Stimulated activated CD4-positive, alpha-beta T cell treated with anti-CD3 and anti-CD28 coated beads, Interleukin-15, amount 100 ng/mL, for 1 hour (primary cell): ENCODE data around the gene IVNS1ABP.
"Not testable (repeated sequence)": the region's sequence is repeated elsewhere in the genome, so short reads cannot be mapped to it uniquely, and the experiment has no call there.

ENCODE experiments used
- DNase-seq, 2 donors: peaks; one replicate each; pipeline ENCODE4 v3.0.0-alpha.2; 2020; ENCODE audit warnings: low read depth in 1 of 2, low spot score in 1 of 2

The IVNS1ABP gene

DNA sequence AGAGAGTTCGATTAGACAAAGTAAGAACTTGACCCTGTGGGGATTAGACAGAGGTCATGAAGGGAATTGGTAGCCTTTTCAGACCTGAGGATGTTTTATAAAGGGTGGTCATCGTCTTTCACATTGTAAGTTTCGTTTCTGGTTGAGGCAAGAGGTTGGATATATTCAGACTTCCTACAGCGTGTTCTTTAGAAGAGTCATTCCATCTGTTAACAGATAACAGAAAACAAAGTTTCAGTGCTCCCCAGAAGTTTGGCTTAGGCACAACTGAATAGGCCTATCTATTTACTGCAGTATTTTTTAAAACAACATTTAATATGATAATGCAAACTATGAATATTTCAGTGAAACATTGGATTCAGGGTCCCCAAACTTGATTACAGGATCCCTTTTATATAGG is 17.1 kb upstream of the IVNS1ABP start:
- DNase-seq, result no peak

DNA sequence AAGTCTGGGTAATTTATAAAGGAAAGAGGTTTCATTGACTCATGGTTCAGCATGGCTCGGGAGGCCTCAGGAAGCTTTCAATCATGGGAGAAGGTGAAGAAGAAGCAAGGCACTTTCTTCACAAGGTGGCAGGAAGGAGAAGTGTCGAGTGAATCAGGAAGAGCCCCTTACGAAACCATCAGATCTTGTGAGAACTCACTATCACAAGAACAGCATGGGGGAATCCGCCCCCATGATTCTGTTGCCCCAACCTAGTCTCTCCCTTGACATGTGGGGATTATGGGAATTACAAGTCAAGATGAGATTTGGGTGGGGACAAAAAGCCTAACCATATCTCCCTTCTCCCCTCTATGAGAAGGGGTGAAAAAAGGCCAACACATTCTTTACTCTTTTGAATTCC is 11.2 kb upstream of the IVNS1ABP start:
- no peak for DNase-seq

DNA sequence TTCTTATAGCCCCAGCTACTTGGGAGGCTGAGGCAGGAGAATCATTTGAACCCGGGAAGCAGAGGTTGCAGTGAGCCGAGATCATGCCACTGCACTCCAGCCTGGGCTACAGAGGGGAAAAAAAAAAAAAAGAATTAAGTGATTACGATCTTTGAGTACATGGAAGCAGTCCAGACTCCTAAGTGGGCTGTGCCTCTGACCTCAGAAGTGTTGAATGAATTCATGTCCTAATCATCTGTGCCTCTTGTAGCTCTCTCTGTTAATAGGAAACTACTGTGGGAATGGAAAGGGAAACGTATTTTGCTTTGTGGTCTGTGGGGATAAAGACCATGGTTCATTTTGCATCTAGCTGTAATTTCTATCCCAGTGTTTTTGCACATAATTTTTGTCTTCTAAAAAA is 8.4 kb upstream of the IVNS1ABP start:
- no peak for DNase-seq

DNA sequence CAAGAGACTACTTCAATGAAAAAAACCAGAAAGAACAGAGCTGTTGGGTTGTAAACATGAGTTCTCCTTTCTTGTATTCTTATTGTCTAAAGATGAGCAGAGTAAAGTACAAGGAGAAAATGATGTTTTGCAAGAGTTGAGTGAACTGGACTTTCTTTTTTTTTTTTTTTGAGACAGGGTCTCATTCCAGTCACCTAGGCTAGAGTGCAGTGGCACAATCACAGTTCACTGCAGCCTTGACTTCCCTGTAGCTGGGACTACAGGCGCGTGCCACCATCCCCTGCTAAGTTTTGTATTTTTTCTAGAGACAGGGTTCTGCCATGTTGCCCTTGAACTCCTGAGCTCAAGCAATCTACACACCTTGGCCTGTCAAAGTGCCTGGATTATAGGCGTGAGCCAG is 7.1 kb upstream of the IVNS1ABP start:
- no peak for DNase-seq

DNA sequence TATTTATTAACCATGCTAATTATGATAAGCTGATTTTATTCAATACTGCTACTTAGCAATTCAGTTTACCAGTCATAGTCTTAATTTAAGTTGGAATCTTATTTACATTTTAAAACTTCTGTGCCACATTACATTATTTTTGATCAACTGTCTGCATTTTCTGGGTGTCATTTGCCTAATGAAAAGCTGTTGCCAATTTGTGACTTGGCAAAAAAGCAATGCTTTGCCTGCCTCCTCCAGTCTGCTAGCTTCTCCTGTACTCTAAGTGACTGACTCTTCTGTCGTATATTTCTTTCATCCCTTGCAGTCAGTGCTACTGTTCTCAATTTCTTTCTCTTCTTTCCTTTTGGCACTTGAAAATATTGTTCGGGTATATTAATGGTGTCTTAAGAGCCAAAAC is 5.6 kb upstream of the IVNS1ABP start:
- no peak for DNase-seq

DNA sequence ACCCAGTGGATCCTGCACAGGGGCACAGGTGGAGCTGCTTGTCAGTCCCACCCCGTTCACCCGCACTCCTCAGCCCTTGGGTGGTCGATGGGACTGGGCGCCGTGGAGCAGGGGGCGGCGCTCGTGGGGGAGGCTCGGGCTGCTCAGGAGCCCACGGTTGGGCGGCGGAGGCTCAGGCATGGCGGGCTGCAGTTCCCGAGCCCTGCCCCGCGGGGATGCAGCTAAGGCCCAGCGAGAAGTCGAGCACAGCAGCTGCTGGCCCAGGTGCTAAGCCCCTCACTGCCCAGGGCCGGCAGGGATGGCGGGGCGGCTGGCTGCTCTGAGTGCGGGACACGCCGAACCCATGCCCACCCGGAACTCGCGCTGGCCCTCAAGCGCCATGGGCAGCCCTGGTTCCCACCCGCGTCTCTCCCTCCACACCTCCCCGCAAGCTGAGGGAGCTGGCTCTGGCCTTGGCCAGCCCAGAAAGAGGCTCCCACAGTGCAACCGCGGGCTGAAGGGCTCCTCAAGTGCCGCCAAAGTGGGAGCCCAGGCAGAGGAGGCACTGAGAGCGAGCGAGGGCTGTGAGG is 4.7 kb upstream of the IVNS1ABP start:
- not testable (repeated sequence) for DNase-seq

DNA sequence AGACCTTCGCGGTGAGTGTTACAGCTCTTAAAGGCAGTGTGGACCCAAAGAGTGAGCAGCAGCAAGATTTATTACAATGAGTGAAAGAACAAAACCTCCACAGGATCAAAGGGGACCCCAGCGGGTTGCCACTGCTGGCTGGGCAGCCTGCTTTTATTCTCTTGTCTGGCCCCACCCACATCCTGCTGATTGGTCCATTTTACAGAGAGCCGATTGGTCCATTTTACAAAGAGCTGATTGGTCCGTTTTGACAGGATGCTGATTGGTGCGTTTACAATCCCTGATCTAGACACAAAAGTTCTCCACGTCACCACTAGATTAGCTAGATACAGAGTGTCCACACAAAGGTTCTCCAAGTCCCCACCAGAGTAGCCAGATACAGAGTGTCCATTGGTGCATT is 4.1 kb upstream of the IVNS1ABP start:
- DNase-seq, result not testable (repeated sequence)

DNA sequence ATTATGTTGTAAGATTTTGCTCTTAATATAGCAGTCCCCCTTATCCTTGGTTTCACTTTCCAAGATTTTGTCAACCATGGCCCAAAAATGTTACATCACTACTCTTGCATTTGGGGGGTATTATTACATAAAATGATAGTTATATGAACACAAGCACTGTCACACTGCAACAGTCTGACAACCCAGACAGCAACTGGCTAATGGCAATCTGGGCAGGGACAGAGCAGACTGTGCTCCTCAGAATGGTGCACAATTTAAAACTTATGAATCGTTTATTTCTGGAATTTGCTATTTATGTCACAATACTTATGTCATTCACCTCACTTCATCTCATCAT is 2.1 kb upstream of the IVNS1ABP start:
- DNase-seq, result no peak

DNA sequence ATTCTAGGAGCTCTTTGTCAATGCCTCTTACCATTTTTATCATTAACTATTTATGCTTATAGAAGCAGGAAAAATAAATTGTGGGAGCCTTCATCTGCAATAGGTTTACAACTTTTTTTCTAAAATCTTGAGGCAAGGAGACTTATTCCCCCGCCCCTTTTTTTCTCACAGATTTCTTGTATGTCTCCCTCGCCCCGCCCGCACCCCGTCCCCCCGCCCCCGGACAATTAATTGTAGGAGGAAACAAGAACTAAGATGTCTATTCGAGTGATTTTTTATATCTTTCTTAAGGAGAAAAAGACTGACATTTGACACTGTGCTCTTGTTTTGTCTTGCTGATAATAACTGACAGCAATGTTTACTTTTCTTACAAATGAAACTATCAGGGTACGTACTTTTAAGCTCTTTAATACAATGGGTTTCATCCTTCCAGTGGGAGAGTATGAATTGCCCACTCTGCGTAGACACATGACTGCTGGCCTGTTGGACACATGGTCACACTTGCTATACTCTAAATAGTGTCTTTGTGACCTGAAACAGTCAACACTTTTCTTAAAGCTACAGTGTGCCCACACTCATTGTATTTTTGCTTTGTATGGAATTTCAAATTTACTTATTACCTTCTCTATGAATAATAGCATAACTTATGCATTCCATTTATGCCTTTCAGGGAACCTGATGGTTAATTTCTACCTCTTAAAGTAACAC is 1.5 kb upstream of the IVNS1ABP start:
- DNase-seq, result no peak

DNA sequence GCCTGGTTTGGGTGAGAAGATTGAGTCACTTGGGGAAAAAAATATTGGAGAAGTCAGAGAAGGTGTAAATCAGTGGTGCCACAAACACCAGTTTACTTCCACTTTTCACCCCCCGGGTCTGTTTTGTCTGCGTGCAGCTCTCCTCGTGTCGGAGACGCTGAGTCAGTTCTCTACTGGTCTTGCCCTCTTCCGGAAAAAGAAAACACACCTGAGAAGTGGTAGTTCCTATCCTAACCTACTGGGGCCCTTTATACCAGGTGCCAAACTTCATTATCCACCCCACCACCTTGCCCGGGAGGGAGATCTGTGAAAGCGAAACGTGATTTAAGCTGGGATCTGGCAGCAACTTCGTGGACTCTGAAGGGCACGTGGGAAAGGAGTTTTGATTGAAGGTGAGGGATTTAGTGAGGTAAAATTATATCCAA is 855 bp upstream of the IVNS1ABP start:
- DNase-seq, result peak; percentile 26 to 63

DNA sequence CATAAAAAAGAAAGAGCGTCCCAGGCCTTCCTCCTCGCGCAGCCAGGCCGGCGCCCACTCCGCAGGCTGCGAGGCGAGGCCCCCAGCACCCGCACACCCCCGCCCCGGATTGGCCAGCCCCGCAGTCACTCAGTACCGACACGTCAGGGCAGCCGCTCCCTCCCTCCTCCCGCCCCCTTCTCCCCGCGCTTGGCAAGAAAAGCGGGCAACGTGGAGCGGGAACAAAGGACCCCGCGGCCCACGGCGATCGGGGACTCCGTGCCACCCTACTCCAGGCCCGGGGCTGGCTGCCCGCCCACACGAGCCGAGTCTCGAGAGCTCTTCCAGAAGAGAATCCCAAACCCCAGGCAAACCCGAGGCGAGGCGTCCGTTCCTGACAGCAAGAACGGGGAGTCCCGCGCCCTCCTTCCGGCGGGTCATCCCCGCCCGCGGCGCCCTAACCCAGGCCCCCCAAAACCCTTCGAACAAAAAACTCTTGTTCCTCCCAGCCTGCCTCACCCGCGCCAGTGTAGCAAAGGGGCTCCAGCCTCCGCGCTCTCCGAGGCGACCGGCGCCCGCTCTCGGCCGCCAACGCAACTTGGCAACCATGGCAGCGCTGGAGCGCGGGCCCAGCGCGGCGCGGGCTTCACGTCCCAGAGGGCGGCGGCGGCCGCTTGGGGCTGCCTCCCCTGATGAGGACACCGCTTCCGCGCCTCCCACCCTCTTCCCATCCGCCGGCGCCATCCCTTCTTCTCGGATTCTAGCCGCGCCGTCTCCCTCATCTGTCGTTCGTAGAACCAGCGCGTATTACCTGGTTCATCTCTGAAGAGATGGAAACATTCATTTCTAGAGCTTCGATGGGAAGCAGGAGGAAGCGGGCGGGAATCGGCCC is 645 bp downstream of the IVNS1ABP start:
- DNase-seq, result peak; percentile 73 to 88

DNA sequence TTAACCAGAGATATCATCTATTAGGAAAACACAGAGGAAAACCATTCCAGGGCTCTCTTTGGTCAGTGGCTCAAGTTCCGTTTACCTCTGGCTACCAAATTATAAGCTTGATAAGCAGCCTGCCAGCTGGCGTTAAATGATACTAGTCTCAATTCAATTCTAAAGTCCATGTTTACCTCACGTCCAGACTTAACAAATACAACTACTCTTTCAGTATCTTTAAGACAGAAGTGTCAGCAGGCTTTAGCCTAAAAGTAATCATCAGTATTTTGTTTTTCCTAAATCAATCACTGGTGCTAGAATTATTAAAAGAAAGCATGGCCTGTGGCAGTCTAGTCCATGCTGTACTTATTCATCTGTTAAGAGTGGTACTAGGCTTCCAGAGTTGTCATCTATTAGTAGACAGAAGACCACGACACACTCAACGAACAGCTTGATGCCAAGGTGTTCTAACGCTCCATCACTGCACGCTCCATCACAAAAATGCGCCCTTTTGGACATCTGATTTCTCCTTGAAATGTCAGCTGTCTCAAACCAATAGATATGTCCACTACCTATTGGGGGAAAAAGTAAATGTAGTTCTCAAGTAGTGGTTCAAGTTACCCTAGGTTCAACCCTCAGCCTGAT is 1.5 kb downstream of the IVNS1ABP start:
- no peak for DNase-seq

DNA sequence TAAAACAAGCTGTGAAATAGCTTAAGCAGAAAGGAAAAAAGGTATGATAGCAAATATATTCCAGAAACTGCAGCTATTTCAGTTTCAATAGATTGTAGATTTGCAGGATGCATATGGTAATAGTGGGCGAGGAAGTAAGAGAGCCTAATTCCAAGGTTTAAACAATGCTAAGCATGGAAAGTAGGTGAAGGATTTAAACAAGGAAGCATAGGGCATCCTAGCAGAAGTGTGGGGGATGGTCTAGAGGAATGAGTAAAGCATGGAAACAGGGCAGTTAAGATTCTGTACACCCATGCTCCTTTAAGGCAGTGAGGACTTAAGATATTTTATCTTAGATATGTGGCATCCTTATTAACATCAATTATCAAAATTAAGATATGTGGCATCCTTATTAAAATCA is 2.6 kb downstream of the IVNS1ABP start:
- DNase-seq, result no peak

DNA sequence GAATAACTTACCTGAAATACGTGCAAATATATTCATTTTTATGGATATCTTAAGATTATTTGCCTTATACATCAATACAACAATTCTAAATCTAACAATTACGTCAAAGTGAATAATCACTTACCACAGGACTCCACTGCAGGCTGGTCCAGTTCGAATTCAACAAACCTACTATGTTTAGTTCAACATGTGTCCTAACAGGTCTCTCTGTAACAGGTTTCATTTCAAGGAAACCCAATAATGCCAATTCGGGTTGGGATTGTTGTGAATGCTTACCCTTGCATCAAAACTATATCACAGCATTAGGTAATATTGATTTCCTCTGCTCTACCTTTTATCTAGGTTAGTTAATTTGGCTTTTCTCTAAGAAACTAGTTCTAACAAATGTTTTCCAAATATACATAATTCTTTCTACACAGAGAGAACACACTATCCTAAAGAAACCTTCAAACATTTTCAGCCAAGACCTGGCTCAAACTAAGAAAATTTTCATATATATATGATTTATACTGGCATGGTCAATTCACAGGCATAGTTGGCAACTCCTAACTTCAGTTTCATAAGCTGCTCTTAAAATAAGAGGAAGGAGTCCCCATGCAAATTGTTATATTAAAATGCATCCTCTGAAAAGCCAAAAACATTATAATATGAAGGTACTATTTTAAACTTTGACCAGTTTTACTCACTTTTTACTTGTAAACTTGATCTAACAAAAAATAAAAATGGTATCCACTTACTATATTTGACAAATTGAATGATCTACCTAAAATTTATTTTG is 4.5 kb downstream of the IVNS1ABP start:
- no peak for DNase-seq

DNA sequence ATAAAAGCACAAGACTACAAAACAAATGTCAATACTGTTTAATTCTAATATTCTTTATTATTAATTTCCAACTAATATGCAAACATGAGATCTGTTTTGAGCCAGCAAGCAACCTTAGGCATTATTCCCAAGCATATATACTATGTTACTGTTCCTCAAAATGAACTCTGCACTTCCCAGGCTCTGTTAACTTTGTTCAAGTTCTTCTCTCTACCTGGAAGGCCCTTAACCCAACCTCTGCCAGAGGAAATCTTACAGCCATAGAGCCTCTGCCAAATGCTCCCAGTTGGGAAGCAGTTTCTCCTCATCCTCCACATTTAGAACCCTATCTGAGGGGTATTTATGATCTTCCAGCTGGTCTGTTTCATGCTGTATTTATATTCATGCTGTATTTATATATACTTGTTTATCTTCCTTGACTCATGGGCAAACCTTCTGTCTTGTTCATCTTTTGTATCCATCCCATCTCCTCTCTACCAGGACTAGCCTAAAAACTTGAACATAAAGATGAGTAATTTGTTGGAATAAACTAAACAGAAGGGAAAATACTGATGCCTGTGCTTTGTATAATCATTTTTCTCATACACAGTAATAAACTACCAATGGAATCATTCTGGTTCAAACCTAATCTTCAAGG is 5.3 kb downstream of the IVNS1ABP start:
- no peak for DNase-seq

DNA sequence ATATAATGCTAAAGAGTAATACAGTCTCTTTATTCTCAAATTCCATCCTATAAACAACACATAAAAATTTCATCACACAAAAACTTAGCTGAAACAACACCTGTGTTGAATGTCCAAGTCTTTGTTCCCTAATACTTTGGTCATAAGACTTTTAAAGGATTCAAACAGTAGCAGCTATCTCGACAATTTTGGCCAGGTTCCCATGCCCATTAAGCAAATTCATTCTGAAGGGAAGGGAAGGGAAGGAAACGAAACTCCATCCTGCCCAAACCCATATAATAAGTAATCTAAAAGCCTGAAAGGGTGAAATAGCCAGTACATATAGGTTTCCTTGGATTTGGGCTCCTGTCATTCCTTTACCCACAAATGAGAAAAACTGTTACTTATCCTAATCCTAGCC is 7.5 kb downstream of the IVNS1ABP start:
- no peak for DNase-seq

DNA sequence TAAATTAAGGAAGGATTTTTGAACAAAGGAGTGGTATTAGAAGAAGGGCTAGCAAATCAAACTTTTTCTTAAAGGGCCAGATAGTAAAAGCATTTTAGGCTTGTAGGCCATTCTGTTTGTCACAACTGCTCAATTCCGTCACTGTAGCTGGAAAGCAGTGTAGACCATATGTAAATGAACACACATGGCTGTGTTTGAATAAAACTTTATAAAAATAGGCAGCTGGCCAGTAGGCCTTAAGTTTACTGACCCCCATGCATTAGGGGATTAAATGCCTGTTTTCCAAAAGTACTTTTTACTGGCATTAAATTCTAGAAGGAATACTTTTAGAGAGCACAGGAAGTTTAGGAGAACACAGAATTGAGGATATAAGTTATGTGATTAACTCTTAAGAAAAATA is 8.9 kb downstream of the IVNS1ABP start:
- no peak for DNase-seq

DNA sequence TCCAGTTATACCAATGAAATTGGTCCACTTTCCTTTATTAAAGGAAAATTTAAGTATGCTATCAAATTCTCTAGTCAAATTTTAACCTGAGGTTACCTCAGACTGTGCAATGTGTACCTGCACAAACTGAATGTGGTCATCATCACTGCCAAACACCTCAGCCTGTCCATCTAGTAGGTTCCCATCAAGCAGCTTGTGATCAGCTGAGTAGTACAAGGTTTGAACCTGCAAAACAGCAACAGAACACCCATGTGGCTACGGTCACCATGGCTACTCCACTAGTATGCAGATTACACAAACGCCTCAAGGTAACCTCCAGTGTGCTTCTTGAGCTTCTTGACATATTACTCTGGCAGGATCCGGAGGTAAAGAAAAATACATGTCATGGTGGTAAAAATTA is 11.6 kb downstream of the IVNS1ABP start:
- no peak for DNase-seq

DNA sequence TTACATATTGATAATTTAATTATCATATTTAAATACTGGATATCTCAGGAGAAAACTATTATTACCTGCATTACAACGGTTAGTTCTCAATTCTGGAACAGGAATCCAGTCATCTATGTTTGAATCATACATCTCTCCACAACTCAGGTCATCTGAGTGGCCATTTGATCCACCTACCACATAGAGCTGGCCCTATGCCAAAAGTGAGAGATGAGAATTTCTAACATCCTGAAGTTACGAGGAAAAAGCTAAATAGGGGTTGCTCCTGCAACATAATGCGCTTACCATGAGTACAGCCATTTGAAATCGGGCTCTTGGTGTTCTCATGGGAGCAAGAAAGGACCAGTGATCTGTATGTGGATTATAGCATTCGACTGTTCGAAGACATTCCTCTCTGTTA is 16.9 kb downstream of the IVNS1ABP start:
- DNase-seq, result no peak

DNA sequence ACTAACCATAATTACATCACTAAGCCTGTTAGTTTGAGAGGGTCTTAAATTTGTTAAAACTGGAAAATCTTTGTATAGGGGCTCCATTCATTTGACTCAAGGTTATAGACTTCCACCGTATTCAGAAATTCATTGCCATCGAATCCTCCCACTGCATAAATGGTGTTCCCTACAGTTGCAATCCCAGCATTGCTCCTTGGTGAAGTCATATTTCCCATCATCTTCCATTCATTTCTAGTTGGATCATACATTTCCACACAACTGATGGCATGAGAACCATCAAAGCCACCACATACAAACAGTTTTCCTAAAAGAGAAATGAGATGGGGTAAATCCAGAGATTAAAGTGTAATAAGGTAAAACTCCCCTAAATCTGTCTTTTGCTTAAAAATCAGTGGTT is 19.1 kb downstream of the IVNS1ABP start:
- DNase-seq, result no peak

DNA sequence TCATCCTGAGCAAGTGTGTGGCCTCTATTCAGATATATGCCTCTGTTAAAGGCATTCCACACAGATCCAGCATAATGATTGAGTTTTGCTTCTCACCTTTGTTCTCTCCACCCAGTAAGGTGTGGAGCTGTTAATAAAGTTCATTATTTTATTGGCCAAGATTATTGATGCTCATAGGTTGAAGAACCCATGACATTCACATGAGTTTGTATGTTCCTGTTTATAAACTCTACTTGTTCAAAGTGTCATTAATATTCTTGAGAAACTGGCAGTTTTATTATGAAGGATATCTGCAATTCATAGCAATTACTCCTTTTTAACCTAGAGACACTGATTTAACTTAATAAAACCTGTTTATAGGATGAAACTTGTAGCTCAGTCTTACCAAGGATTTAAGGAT is 22.0 kb downstream of the IVNS1ABP start:
- no peak for DNase-seq
